ENCODE measurements around the gene GALNT7.

The GALNT7 gene

DNA sequence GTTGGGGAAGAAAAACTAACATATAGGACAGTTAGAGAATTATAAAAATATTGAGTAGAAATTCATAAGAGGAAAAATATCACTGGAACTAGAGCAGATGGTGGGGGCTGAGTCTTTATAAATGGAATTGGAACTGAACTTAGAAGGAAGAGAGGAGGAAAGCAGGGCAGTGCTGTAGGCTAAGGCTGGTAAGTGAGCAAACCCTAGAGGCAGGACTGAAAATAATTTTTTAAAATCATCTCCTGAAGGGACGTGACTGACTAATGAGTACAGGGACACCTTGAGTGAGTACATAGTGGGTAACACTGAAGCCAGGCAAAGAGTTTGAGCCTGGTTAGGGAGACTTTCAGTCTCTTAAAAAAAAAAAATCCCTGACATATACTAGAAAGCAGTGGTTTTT, 63.3 kb downstream of the GALNT7 start:
- TF ChIP-seq, protein P1, sequence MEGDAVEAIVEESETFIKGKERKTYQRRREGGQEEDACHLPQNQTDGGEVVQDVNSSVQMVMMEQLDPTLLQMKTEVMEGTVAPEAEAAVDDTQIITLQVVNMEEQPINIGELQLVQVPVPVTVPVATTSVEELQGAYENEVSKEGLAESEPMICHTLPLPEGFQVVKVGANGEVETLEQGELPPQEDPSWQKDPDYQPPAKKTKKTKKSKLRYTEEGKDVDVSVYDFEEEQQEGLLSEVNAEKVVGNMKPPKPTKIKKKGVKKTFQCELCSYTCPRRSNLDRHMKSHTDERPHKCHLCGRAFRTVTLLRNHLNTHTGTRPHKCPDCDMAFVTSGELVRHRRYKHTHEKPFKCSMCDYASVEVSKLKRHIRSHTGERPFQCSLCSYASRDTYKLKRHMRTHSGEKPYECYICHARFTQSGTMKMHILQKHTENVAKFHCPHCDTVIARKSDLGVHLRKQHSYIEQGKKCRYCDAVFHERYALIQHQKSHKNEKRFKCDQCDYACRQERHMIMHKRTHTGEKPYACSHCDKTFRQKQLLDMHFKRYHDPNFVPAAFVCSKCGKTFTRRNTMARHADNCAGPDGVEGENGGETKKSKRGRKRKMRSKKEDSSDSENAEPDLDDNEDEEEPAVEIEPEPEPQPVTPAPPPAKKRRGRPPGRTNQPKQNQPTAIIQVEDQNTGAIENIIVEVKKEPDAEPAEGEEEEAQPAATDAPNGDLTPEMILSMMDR (IDR thresholded peaks at IDR 0.05; ENCODE audit: low read depth, low read length) = no peak
- no peak overlapping the region for H3K4me3 ChIP-seq (ENCODE audit: low read depth, low read length)

GRCh38 chr4:173233857-173234256, 65.2 kb downstream of the GALNT7 start:
- H3K4me3 ChIP-seq (ENCODE audit: low read depth, low read length) = no peak overlapping the region
- TF ChIP-seq, protein P1 (IDR thresholded peaks at IDR 0.05; ENCODE audit: low read depth, low read length) = no peak

- H3K4me3 ChIP-seq (ENCODE audit: low read depth, low read length) = no peak overlapping the region
- TF ChIP-seq, protein P1 (IDR thresholded peaks at IDR 0.05; ENCODE audit: low read depth, low read length) = no peak
Measured at GRCh38 chr4:173235050-173235449, 66.4 kb downstream of the GALNT7 start.

DNA sequence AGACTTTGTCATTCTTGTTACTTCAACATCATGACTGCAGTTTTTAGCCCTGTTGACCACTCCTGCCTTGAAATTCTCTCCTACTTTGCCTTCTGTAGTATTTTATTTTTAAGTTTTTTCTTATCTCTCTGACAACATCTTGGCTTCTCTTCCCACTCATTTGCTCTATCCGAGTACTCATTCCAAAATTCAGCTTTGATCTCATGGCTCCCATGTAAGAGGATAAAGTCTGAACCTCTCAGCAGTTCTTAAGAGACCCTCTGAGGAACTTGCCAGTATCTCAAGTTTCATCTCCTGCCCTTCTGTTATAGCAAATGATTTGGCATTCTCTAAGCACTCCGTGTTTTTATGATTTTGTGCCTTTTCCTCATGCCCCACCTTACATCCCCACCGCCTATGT, 67.7 kb downstream of the GALNT7 start:
- TF ChIP-seq, protein P1 (IDR thresholded peaks at IDR 0.05; ENCODE audit: low read depth, low read length) = no peak

GRCh38 chr4:173237152-173237551, 68.5 kb downstream of the GALNT7 start:
- no peak overlapping the region for H3K4me3 ChIP-seq (ENCODE audit: low read depth, low read length)
- TF ChIP-seq, protein P1 (IDR thresholded peaks at IDR 0.05; ENCODE audit: low read depth, low read length) = no peak

More for the DNA sequence above, 67.7 kb downstream of the GALNT7 start:
- H3K4me3 ChIP-seq (ENCODE audit: low read depth, low read length) = no peak overlapping the region

DNA sequence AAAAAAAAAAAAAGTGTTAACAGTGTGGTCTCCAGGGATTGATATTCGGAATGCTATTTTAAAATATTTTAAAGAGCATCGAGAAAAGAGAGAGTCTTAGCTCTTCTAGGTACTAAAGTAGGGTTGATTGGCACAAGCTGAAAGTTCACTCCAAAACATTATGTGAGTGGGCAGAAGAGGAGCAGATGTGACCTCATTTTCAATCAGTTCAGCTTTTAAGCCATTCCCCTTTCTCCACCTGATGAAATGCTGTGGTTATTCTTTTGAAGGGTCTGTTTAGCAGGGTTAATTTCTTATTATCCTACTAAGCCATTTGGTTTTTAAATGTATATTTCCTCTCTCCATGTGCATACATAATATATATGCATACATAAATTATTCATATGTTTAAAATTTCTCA, 69.2 kb downstream of the GALNT7 start:
- no peak overlapping the region for H3K4me3 ChIP-seq (ENCODE audit: low read depth, low read length)
- TF ChIP-seq, protein P1 (IDR thresholded peaks at IDR 0.05; ENCODE audit: low read depth, low read length) = no peak

- H3K4me3 ChIP-seq (ENCODE audit: low read depth, low read length) = no peak overlapping the region
- TF ChIP-seq, protein P1 (IDR thresholded peaks at IDR 0.05; ENCODE audit: low read depth, low read length) = no peak
Measured at GRCh38 chr4:173240696-173241095, 72.1 kb downstream of the GALNT7 start.

All from WI38 (cell line).